ENCODE data around the gene OR6J1.
"Not testable (repeated sequence)": the region's sequence is repeated elsewhere in the genome, so short reads cannot be mapped to it uniquely, and the experiment has no call there.

OR6J1 gene

DNA sequence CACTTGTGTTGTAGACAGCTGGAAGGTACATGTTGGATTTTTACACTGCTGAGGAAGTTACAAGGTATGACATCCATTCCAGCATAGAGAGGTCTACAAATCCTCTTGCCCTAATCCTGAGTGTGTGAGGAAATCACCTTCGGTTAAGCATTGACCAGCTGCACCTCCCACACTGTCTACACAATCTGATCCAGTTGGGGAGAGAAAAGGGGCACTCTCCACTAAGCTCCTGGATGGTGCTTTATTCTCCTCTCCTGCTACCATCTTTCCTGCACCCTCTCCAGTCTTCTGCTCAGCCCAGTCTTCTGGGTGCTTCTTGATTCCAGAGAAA lies at the start of gene OR6J1:
OR6J1 (minus strand) TSS at position 48 of the 331 bp plus-strand sequence. CDS start 9,541 bp downstream, outside the sequence.
- no peak for DNase-seq

DNA sequence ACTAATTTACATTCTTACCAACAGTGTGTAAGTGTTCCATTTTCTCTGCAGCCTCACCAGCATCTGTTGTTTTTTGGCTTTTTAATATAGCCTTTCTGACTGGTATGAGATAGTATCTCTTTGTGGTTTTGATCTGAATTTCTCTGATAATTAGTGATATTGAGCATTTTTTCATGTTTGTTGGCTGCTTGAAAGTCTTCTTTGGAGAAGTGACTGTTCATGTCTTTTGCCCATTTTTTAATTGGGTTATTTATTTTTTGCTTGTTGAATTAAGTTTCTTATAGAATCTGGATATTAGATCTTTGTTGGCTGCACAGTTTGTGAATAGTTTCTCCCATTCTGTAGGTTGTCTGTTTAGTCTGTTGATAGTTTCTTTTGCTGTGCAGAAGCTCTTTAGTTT lies 48.0 kb upstream of the OR6J1 start:
- no peak for DNase-seq

GRCh38 chr14:22691171-22691570 lies 47.0 kb upstream of the OR6J1 start:
- peak; percentile 89 for DNase-seq

DNA sequence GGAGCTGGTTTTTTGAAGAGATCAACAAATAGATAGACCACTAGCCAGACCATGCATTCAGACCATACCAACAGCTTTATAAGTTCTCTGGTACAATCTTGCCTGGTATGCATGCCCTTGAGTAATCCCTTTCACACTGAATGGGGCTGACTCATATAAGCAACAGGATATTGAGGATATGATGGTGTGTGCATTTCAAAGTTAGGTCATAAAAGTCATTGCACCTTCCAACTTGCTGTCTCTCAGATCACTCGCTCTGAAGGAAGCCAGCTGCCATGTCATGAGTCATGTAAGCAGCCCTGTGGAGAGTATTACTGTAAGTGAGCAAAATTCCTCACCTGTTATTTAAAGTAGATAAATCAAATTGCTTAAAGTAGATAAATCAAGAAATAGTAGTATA lies 45.0 kb upstream of the OR6J1 start:
- peak; percentile 96 for DNase-seq

DNA sequence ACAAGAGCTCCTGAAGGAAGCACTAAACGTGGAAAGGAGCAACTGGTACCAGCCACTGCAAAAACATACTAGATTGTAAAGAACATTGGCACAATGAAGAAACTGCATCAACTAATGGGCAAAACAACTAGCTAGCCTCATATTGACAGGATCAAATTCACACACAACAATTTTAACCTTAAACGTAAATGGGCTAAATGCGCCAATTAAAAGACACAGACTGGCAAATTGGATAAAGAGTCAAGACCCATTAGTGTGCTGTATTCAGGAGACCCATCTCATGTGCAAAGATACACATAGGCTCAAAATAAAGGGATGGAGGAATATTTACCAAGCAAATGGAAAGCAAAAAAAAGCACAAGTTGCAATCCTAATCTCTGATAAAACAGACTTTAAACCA lies 43.8 kb upstream of the OR6J1 start:
- not testable (repeated sequence) for DNase-seq

DNA sequence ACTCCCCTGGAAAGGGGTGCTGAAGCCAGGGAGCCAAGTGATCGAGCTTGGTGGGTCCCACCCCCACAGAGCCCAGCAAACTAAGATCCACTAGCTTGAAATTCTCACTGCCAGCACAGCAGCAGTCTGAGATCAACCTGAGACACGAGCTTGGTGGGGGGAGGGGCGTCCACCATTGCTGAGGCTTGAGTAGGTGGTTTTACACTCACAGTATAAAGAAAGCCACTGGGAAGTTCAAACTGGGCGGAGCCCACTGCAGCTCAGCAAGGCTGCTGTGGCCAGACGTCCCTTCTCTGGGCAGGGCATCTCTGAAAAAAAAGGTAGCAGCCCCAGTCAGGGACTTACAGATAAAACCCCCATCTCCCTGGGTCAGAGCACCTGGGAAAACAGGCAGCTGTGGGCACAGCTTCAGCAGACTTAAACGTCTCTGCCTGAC lies 42.0 kb upstream of the OR6J1 start:
- DNase-seq = not testable (repeated sequence)

- DNase-seq = no peak
Measured at GRCh38 chr14:22685467-22685866, 41.3 kb upstream of the OR6J1 start.

- not testable (repeated sequence) for DNase-seq
Measured at GRCh38 chr14:22683428-22683827, 39.3 kb upstream of the OR6J1 start.

DNA sequence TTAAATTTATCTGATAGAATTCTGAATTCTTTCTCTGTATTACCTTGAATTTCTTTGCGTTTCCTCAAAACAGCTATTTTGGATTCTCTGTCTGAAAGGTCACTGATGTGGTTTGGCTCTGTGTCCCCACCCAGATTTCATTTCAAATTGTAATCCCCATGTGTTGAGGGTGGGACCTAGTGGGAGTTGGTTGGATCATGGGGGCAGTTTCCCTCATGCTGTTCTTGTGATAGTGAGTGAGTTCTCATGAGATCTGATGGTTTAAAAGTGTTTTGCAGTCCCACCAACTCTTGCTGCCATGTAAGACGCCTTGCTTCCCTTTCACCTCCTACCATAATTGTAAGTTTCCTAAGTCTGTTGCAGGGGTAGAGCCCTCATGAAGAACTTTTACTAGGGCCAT lies 34.1 kb upstream of the OR6J1 start:
- DNase-seq = no peak

GRCh38 chr14:22677551-22677950 lies 33.4 kb upstream of the OR6J1 start:
- DNase-seq = not testable (repeated sequence)

DNA sequence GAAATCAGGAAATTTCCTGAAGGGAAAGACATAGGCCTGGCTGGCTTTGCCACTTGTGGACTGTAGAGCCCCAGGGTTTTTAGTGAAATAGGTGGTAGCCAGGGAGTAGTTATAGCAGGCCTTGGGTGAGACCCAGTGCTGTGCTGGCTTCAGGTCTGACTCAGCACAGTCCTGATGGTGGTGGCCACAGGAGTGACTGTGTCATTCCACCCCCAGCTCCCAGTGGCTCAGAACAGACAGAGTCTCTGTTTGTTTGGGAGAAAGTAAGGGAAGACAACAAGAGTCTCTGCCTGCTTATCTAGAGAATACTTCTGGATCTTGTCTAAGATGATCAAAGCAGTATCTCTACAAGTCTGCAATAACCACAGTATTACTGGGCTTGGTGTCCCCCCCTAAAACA lies 27.5 kb upstream of the OR6J1 start:
- no peak for DNase-seq

DNA sequence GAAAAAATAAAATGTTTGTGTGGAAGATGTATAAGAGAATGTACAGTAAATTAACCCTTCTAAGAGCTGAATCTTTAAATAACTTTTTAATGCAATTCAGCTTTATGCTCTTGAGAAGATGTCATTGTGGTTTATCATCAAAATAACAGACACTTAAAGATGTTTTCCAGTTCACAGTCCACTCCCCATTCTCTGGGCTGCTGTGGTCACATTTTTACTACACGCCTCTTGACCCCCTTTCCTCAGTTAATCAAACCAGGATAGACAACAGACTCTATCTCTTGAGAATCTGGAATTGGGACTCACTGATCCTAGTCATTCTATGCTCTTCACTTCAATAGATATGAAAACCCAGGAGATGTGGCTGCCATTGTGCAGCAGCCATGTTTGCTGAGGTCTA lies 24.7 kb upstream of the OR6J1 start:
- no peak for DNase-seq

GRCh38 chr14:22668417-22668816 lies 24.3 kb upstream of the OR6J1 start:
- peak; percentile 72 for DNase-seq

DNA sequence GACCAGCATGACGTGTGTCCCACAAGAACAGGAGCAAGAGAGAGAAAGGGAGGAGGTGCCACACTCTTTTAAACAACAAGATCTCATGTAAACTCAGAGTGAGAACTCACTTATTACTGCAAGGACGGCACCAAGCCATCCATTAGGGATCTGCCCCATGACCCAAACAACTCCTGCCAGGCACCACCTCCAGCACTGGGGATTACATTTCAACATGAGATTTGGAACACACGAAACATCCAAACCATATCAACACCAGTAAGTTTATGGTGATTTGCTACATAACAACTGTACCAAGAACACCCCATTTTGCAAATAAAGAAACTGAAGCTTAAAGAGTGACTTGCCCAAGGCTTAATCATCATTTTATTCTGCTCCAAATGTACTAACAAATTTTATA lies 23.7 kb upstream of the OR6J1 start:
- no peak for DNase-seq

GRCh38 chr14:22666203-22666893 lies 22.2 kb upstream of the OR6J1 start:
- no peak for DNase-seq

DNA sequence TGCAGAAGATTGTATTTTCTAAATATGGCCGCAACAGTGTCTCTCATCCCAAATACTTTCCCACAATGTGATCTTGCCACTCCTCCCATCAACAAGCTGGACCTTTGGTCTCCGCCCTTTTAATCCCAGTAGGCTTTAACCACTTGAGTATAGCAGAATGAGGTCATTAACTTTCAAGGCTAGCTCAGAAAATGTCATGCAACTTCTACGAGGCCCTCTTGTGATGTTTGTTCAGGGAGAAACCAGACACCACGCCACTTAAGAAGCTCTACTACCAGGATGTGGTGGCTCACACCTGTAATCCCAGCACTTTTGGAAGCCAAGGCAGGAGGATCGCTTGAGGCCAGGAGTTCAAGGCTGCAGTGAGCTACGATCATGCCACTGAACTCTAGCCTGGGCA lies 20.1 kb upstream of the OR6J1 start:
- DNase-seq = no peak

DNA sequence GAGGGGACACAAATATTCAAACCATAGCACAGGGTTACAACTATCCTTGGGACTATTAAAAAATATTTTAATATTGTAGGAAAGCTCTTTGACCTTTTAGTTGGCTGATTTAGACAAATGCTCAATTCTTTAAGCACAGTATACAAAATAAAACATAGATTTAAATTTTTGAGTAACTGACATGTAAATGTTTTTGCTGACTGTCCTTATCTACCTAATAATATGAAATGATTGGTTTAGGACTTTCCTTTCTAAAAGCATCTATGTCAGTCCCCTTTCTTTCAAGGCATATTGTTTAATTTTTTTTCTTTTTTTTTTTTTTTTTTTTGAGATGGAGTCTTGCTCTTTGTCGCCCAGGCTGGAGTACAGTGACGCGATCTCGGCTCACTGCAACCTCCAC lies 16.5 kb upstream of the OR6J1 start:
- no peak for DNase-seq

DNA sequence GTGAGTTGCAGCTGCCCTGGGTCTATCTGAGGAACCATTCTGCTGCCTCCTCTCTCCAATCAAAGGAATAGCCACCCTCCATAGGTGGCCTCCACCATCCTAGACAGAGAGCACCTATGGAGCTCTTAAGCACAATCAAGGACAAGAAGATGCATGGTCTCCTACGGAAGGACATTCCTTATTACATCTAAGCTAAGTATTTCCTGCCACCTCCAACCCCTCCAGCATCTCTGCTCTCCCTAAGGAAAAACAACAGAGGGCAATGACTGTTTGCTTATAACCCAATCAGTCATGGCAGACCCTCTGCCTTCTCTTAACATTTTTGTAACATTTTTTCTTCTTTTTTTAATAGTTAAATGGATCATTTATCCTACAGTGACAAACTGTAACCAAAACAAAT lies 14.8 kb upstream of the OR6J1 start:
- no peak for DNase-seq

DNA sequence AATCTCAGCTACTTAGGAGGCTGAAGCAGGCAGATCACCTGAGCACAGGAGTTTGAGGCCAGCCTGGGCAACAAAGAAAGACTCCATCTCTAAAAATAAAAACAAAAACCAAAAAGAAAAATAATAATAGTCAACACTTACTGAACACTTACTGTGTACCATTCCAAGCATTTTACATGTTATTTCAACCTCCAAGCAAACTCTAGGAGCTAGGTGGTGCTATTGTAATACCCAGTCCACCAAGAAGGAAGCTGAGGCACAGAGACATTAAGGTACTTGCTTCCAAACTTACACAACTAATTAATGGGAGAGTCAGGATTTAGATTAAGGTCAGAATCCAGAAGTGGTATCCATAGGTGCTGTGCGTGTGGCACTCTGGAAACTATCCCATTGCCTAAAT lies 13.7 kb upstream of the OR6J1 start:
- peak; percentile 46 for DNase-seq

GRCh38 chr14:22656945-22657731 lies 13.0 kb upstream of the OR6J1 start:
- no peak for DNase-seq

DNA sequence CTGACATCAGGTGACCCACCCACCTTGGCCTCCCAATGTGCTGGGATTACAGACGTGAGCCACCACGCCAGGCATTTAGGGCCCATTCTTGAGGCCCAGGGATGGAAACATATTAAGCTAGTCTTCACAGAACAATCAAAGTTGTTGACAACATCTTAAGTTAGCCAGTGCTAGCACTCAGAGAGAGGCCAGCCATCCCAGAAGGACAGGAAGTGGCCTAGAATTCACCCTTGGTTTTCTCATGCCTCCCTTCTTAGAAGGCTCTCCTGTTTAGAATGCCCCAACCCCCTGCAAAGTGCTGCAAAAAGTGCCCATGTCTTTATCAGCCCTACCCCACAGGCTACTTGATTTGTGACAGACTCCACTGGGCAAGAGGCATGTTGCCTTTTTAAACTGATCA lies 12.1 kb upstream of the OR6J1 start:
- DNase-seq = no peak

DNA sequence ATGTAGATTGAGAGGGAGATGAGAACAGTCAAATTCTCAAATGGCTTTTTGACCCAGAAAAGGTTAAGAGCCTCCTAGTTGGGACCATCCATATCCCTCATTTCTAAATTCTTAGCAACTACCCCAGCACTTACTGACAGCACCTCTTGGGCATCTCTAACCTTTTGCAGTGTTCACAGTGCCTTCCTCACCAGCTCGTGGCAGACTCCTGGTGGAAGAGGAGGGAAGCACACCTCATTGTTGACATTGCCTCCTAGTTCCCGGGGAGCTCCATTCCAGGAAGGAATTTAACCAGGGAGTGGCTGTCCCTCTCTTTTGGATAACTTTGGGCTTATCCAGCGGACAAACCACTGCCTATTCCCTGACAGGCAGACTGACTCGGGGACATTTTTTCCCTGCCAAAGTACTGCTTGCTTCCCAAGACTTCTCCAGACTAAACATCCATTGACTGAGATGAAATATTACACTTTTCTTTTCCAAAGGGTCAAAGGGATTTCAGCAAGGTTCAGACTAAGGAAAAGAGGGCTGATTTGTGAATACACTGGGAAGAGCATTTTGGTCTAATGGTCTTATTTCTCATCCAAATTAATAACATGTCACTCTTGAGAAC lies 9.0 kb upstream of the OR6J1 start:
- peak; percentile 85 for DNase-seq

- DNase-seq = no peak
Measured at GRCh38 chr14:22651586-22651985, 7.4 kb upstream of the OR6J1 start.

GRCh38 chr14:22650960-22651521 lies 6.9 kb upstream of the OR6J1 start:
- DNase-seq = peak; percentile 32
